ENCODE results near the gene ACTL10.

Gene ACTL10

GRCh38 chr20:33664085-33664761 lies 2.5 kb upstream of the ACTL10 start:
- no peak for DNase-seq (ENCODE audit: extremely low read depth, low read depth)
- H3K4me3 ChIP-seq (replicated peaks; ENCODE audit: low read depth, low read length): peak overlapping the region; percentile 63
- no peak for TF ChIP-seq CTCF (IDR thresholded peaks at IDR 0.05; ENCODE audit: low read depth, low read length, missing control alignments)

GRCh38 chr20:33664762-33665144 lies 2.0 kb upstream of the ACTL10 start:
- no peak for TF ChIP-seq CTCF (IDR thresholded peaks at IDR 0.05; ENCODE audit: low read depth, low read length, missing control alignments)
- DNase-seq (ENCODE audit: extremely low read depth, low read depth): no peak
- no peak overlapping the region for H3K4me3 ChIP-seq (replicated peaks; ENCODE audit: low read depth, low read length)

GRCh38 chr20:33667245-33667675 lies 517 bp downstream of the ACTL10 start:
- H3K4me3 ChIP-seq (replicated peaks; ENCODE audit: low read depth, low read length): peak overlapping the region; percentile 64
- no peak for TF ChIP-seq CTCF (IDR thresholded peaks at IDR 0.05; ENCODE audit: low read depth, low read length, missing control alignments)
- no peak for DNase-seq (ENCODE audit: extremely low read depth, low read depth)

GRCh38 chr20:33667676-33668465 lies 1.1 kb downstream of the ACTL10 start:
- H3K4me3 ChIP-seq (replicated peaks; ENCODE audit: low read depth, low read length): peak overlapping the region; percentile 64
- TF ChIP-seq CTCF (IDR thresholded peaks at IDR 0.05; ENCODE audit: low read depth, low read length, missing control alignments): peak; percentile 93
- peak; percentile 58 for DNase-seq (ENCODE audit: extremely low read depth, low read depth)

GRCh38 chr20:33668466-33669155 lies 1.9 kb downstream of the ACTL10 start:
- H3K4me3 ChIP-seq (replicated peaks; ENCODE audit: low read depth, low read length): peak overlapping the region; percentile 64
- TF ChIP-seq CTCF (IDR thresholded peaks at IDR 0.05; ENCODE audit: low read depth, low read length, missing control alignments): no peak
- no peak for DNase-seq (ENCODE audit: extremely low read depth, low read depth)

- no peak for TF ChIP-seq CTCF (IDR thresholded peaks at IDR 0.05; ENCODE audit: low read depth, low read length, missing control alignments)
- no peak for DNase-seq (ENCODE audit: extremely low read depth, low read depth)
- no peak overlapping the region for H3K4me3 ChIP-seq (replicated peaks; ENCODE audit: low read depth, low read length)
These were observed 2.5 kb downstream of the ACTL10 start for GRCh38 chr20:33669224-33669623.
